Measurements from ENCODE around the gene ABHD3.
"Not testable (repeated sequence)": the region's sequence is repeated elsewhere in the genome, so short reads cannot be mapped to it uniquely, and the experiment has no call there.

ABHD3 gene

GRCh38 chr18:21727702-21728101 lies 23.1 kb upstream of the ABHD3 start:
- no peak for DNase-seq (ENCODE audit: low spot score)
- Histone ChIP-seq H3K27ac (no peak overlapping the region), H3K4me3 (no peak overlapping the region)
- TF ChIP-seq CTCF (IDR thresholded peaks at IDR 0.05) = no peak

- no peak for TF ChIP-seq CTCF (IDR thresholded peaks at IDR 0.05)
- Histone ChIP-seq H3K27ac (no peak overlapping the region), H3K4me3 (no peak overlapping the region)
- DNase-seq (ENCODE audit: low spot score) = no peak
Observed at GRCh38 chr18:21725201-21725600, 20.6 kb upstream of the ABHD3 start.

- Histone ChIP-seq H3K4me3 (no peak overlapping the region), H3K27ac (no peak overlapping the region)
- no peak for TF ChIP-seq CTCF (IDR thresholded peaks at IDR 0.05)
- DNase-seq (ENCODE audit: low spot score) = no peak
Observed at GRCh38 chr18:21722687-21723086, 18.1 kb upstream of the ABHD3 start.

GRCh38 chr18:21714474-21714873 lies 9.9 kb upstream of the ABHD3 start:
- H3K27ac ChIP-seq = no peak overlapping the region
- no peak overlapping the region for H3K4me3 ChIP-seq
- no peak for DNase-seq (ENCODE audit: low spot score)
- TF ChIP-seq CTCF (IDR thresholded peaks at IDR 0.05) = no peak

- not testable (repeated sequence) for DNase-seq (ENCODE audit: low spot score); H3K27ac ChIP-seq; H3K4me3 ChIP-seq
Observed at GRCh38 chr18:21707130-21707529, 2.6 kb upstream of the ABHD3 start.

GRCh38 chr18:21706386-21706865 lies 1.9 kb upstream of the ABHD3 start:
- Histone ChIP-seq H3K4me3 (no peak overlapping the region), H3K27ac (no peak overlapping the region)
- DNase-seq (ENCODE audit: low spot score) = no peak
- no peak for TF ChIP-seq CTCF (IDR thresholded peaks at IDR 0.05)

- TF ChIP-seq CTCF (IDR thresholded peaks at IDR 0.05) = no peak
- DNase-seq (ENCODE audit: low spot score) = no peak
- Histone ChIP-seq H3K27ac (peak overlapping the region; percentile 81 to 95), H3K4me3 (peak overlapping the region; percentile 82)
Observed at GRCh38 chr18:21703241-21703820, 1.2 kb downstream of the ABHD3 start.
